SK-N-SH (cell line): Measurements from ENCODE around the gene TBL1Y. TPM values are rescaled to one million over a fixed set of nuclear protein-coding genes. Genes with fewer than 3 reads are reported as not detected.

Source experiments
- CTCF ChIA-PET: fragments of 300-600, 350-600 bp; formaldehyde crosslinking; extraction: SDS; loops from one replicate; lab custom pipeline; 2021; lab: Yijun Ruan, JAX
- POLR2A ChIA-PET: fragments of 350-600 bp; sonication (Branson Sonifier 250); formaldehyde crosslinking; extraction: SDS; loops from one replicate; lab custom pipeline; 2020; ENCODE audit warnings: antibody characterized with exemption, inconsistent platforms; lab: Yijun Ruan, JAX
- DNase-seq: peaks from one replicate; pipeline ENCODE4 v3.0.0; 2012
- H2AFZ ChIP-seq: fragments of 200-600 bp; sonication (generic); 2 replicates; pipeline ENCODE4 v1.8.1; 2016; ENCODE audit warnings: antibody characterized with exemption, mild to moderate bottlenecking, low read depth
- H3F3A ChIP-seq: fragments of 200-600 bp; sonication (generic); replicated peaks from 2 replicates; pipeline ENCODE3; 2016; ENCODE audit warnings: antibody characterized with exemption, mild to moderate bottlenecking; ENCODE audit not compliant: insufficient read depth
- H3K27ac ChIP-seq, 2 experiments: fragments of 200-500 bp in 1 of 2; fragments of 200-600 bp in 1 of 2; sonication (Bioruptor generic) in 1 of 2; sonication (generic), shearing (Covaris generic) in 1 of 2; 2 replicates each; pipeline versions ENCODE4 v1.5.1 to v1.6.1; 2014 to 2016; ENCODE audit warnings: low read depth in 2 of 2, inconsistent platforms in 1 of 2, low read length in 1 of 2, mild to moderate bottlenecking in 1 of 2, mixed read lengths in 1 of 2
- H3K27me3 ChIP-seq: fragments of 200-600 bp; sonication (generic), shearing (Covaris generic); 2 replicates; pipeline ENCODE4 v1.6.1; 2016; ENCODE audit warnings: mixed run types; ENCODE audit not compliant: insufficient read depth
- H3K36me3 ChIP-seq, 2 experiments: fragments of 200-500 bp in 1 of 2; fragments of 200-600 bp in 1 of 2; sonication (Bioruptor generic) in 1 of 2; sonication (generic) in 1 of 2; replicated peaks in 1 of 2; 2 replicates each; pipeline versions ENCODE3 to v1.5.1; 2014 to 2016; ENCODE audit warnings: low read length in 1 of 2, mild to moderate bottlenecking in 1 of 2; ENCODE audit not compliant: insufficient read depth in 2 of 2, control insufficient read depth in 1 of 2
- H3K4me1 ChIP-seq, 2 experiments: fragments of 200-500 bp in 1 of 2; fragments of 200-600 bp in 1 of 2; sonication (Bioruptor generic) in 1 of 2; sonication (generic), shearing (Covaris generic) in 1 of 2; 2 replicates each; pipeline versions ENCODE4 v1.5.1 to v1.6.1; 2014 to 2016; ENCODE audit warnings: low read depth in 1 of 2, low read length in 1 of 2, mixed run types in 1 of 2; ENCODE audit not compliant: insufficient read depth in 2 of 2, control insufficient read depth in 1 of 2
- H3K4me2 ChIP-seq: fragments of 200-600 bp; sonication (generic), shearing (Covaris generic); 2 replicates; pipeline ENCODE4 v1.6.1; 2017; ENCODE audit warnings: mixed run types
- H3K4me3 ChIP-seq, 2 experiments: fragments of 200-500 bp in 1 of 2; fragments of 200-600 bp in 1 of 2; sonication (Bioruptor generic) in 1 of 2; sonication (generic), shearing (Covaris generic) in 1 of 2; 2 replicates each; pipeline versions ENCODE4 v1.5.1 to v1.8.1; 2014 to 2016; ENCODE audit warnings: low read depth in 2 of 2, inconsistent platforms in 1 of 2, low read length in 1 of 2, mild to moderate bottlenecking in 1 of 2, mixed read lengths in 1 of 2, moderate library complexity in 1 of 2
- H3K79me2 ChIP-seq: fragments of 200-600 bp; sonication (generic); 2 replicates; pipeline ENCODE4 v1.8.1; 2017; ENCODE audit warnings: mild to moderate bottlenecking; ENCODE audit not compliant: insufficient read depth
- H3K9ac ChIP-seq: fragments of 200-600 bp; sonication (generic); 2 replicates; pipeline ENCODE4 v1.6.1; 2017; ENCODE audit warnings: mixed run types
- H3K9me2 ChIP-seq: fragments of 200-600 bp; sonication (generic); 2 replicates; pipeline ENCODE4 v1.6.1; 2017; ENCODE audit warnings: mixed run types
- H3K9me3 ChIP-seq: fragments of 200-600 bp; sonication (generic); 2 replicates; pipeline ENCODE4 v1.6.1; 2017; ENCODE audit warnings: mixed run types, mild to moderate bottlenecking, moderate library complexity
- H4K20me1 ChIP-seq: fragments of 200-600 bp; sonication (generic); 2 replicates; pipeline ENCODE4 v1.6.1; 2017; ENCODE audit warnings: mild to moderate bottlenecking, mixed run types; ENCODE audit not compliant: insufficient read depth
- CHD2 ChIP-seq: fragments of 150-350 bp; IDR thresholded peaks from 2 replicates; pipeline ENCODE4 v1.6.1; 2018; ENCODE audit warnings: low read length; ENCODE audit not compliant: partially characterized antibody
- ELF1 ChIP-seq: IDR thresholded peaks from 2 replicates; pipeline ENCODE4 v1.4.0; 2012
- EP300 ChIP-seq, 2 experiments: IDR thresholded peaks; 2 replicates each; pipeline versions ENCODE4 v1.4.0 to v1.6.1; 2012; ENCODE audit warnings: borderline replicate concordance in 1 of 2, low read depth in 1 of 2, low read length in 1 of 2
- EZH2phosphoT487 ChIP-seq: fragments of 200-600 bp; sonication (generic); IDR thresholded peaks from 2 replicates; pipeline ENCODE4 v1.6.1; 2017; ENCODE audit warnings: low read depth, mixed run types, mild to moderate bottlenecking, antibody characterized with exemption, moderate library complexity, borderline replicate concordance
- FOSL2 ChIP-seq: IDR thresholded peaks from 2 replicates; pipeline ENCODE4 v1.4.0; 2012; ENCODE audit warnings: low read depth, mild to moderate bottlenecking, moderate library complexity, borderline replicate concordance
- FOXM1 ChIP-seq: IDR thresholded peaks from 2 replicates; pipeline ENCODE4 v1.4.0; 2012; ENCODE audit warnings: low read depth, mild to moderate bottlenecking
- GABPA ChIP-seq: IDR thresholded peaks from 2 replicates; pipeline ENCODE4 v1.4.0; 2012; ENCODE audit warnings: low read depth, mild to moderate bottlenecking
- IRF3 ChIP-seq: fragments of 150-350 bp; IDR thresholded peaks from 2 replicates; pipeline ENCODE4 v1.6.1; 2016; ENCODE audit warnings: mild to moderate bottlenecking, low read depth, low read length
- MEF2A ChIP-seq: IDR thresholded peaks from 2 replicates; pipeline ENCODE4 v1.4.0; 2012; ENCODE audit warnings: low read depth, borderline replicate concordance
- MXI1 ChIP-seq: IDR thresholded peaks from 2 replicates; pipeline ENCODE4 v1.6.1; 2012; ENCODE audit warnings: mild to moderate bottlenecking, low read depth, low read length, improper control_type of control experiment
- NFIC ChIP-seq: IDR thresholded peaks from 2 replicates; pipeline ENCODE4 v1.4.0; 2012; ENCODE audit warnings: borderline replicate concordance
- RAD21 ChIP-seq: IDR thresholded peaks from 2 replicates; pipeline ENCODE4 v1.6.1; 2012; ENCODE audit warnings: mild to moderate bottlenecking, low read length
- REST ChIP-seq: IDR thresholded peaks from 2 replicates; pipeline ENCODE4 v1.6.1; 2012; ENCODE audit warnings: mild to moderate bottlenecking, low read depth, low read length, moderate library complexity
- RFX5 ChIP-seq: IDR thresholded peaks from 2 replicates; pipeline ENCODE4 v1.6.1; 2012; ENCODE audit warnings: mild to moderate bottlenecking, improper control_type of control experiment, low read length
- SIN3A ChIP-seq: IDR thresholded peaks from 2 replicates; pipeline ENCODE4 v1.6.1; 2012; ENCODE audit warnings: low read depth, mild to moderate bottlenecking, low read length, moderate library complexity, borderline replicate concordance
- TAF1 ChIP-seq: IDR thresholded peaks from 2 replicates; pipeline ENCODE4 v1.6.1; 2012; ENCODE audit warnings: low read depth, mild to moderate bottlenecking, low read length, moderate library complexity, borderline replicate concordance
- TCF12 ChIP-seq: IDR thresholded peaks from 2 replicates; pipeline ENCODE4 v1.4.0; 2012
- TEAD4 ChIP-seq: IDR thresholded peaks from 2 replicates; pipeline ENCODE4 v1.4.0; 2012; ENCODE audit warnings: mild to moderate bottlenecking, borderline replicate concordance; ENCODE audit not compliant: insufficient read depth
- WGBS: methylation state at CpG from one replicate; pipeline ENCODE4 v1.1.6; 2017; ENCODE audit warnings: low lambda C conversion rate; 5-methylcytosine and 5-hydroxymethylcytosine counted together
- polyA plus RNA-seq, 3 experiments: library from polyadenylated mRNA; depleted of rRNA; stranded (reverse); fragments of >200 nt; gene quantifications; 2 replicates each; pipeline ENCODE4 v1.2.3, GENCODE V29; 2012
- TF ChIP-seq, protein P1 (sequence below): fragments of 200-600 bp; sonication (generic); IDR thresholded peaks from 2 replicates; pipeline ENCODE4 v1.6.1; 2017; ENCODE audit warnings: antibody characterized with exemption, mild to moderate bottlenecking, moderate library complexity
- TF ChIP-seq, protein P2 (sequence below): fragments of 150-350 bp; IDR thresholded peaks from 2 replicates; pipeline ENCODE4 v1.6.1; 2017; ENCODE audit warnings: antibody characterized with exemption, low read length, low read depth, borderline replicate concordance

Gene TBL1Y
- polyA plus RNA-seq, 1 of the 3 experiments (the other 2 are of a cell fraction) = not detected

DNA sequence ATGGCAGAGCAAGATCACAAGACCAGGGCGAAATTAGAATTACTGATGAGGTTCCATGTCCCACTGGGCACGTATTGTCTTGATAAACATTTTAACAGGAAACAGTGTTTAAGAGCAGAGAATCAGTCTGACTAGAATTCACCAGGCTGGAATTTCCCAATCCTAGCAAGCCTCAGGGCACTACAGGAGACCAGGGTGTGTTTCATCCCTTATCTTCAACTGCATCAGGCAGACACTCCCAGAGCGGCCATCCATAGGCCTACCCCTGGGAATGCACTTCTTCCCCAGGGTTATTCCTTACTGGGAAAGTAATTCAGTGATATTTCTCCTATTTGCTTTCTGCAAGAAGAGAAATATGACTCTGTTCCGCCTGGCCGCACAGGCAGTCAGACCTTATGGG lies 205.4 kb downstream of the TBL1Y start:
- POLR2A ChIA-PET = no interaction called here
- Histone ChIP-seq H3K4me1 (no peaks in the 10 kb centered on the region), H4K20me1 (no peaks in the 10 kb centered on the region), H3K27ac (no peak overlapping the region), H3K4me2 (no peak overlapping the region), H3K36me3 (no peaks in the 10 kb centered on the region), H3K79me2 (no peaks in the 10 kb centered on the region), H3K9me2 (no peaks in the 10 kb centered on the region), H3K4me3 (no peak overlapping the region), H3K27me3 (no peaks in the 10 kb centered on the region), H3F3A (no peaks in the 10 kb centered on the region), H3K9me3 (no peaks in the 10 kb centered on the region), H2AFZ (no peak overlapping the region), H3K9ac (no peak overlapping the region)
- no peak for DNase-seq
- WGBS = no CpG with 5 or more reads among the region's 5 CpGs
- TF ChIP-seq, protein P1, sequence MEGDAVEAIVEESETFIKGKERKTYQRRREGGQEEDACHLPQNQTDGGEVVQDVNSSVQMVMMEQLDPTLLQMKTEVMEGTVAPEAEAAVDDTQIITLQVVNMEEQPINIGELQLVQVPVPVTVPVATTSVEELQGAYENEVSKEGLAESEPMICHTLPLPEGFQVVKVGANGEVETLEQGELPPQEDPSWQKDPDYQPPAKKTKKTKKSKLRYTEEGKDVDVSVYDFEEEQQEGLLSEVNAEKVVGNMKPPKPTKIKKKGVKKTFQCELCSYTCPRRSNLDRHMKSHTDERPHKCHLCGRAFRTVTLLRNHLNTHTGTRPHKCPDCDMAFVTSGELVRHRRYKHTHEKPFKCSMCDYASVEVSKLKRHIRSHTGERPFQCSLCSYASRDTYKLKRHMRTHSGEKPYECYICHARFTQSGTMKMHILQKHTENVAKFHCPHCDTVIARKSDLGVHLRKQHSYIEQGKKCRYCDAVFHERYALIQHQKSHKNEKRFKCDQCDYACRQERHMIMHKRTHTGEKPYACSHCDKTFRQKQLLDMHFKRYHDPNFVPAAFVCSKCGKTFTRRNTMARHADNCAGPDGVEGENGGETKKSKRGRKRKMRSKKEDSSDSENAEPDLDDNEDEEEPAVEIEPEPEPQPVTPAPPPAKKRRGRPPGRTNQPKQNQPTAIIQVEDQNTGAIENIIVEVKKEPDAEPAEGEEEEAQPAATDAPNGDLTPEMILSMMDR = no peak
- TF ChIP-seq RAD21 (no peak), IRF3 (no peak), MXI1 (no peak), TCF12 (no peak), TAF1 (no peak), EP300 (IDR thresholded peaks at IDR 0.05; ENCODE audit: borderline replicate concordance in 1 of 2, low read depth in 1 of 2, low read length in 1 of 2) (no peak)
- CTCF ChIA-PET = no interaction called here

- H3K4me2 ChIP-seq = no peak overlapping the region
- H3K79me2 ChIP-seq = no peaks in the 10 kb centered on the region
- H3K27ac ChIP-seq = no peak overlapping the region
- POLR2A ChIA-PET = no interaction called here
- H3K27me3 ChIP-seq = no peaks in the 10 kb centered on the region
- H3F3A ChIP-seq = no peaks in the 10 kb centered on the region
- WGBS = no CpG with 5 or more reads among the region's 4 CpGs
- H2AFZ ChIP-seq = no peak overlapping the region
- no peak for DNase-seq
- H3K9ac ChIP-seq = no peak overlapping the region
- TF ChIP-seq TEAD4 (no peak), RFX5 (no peak), CHD2 (no peak), MXI1 (no peak), TCF12 (no peak), FOXM1 (no peak), NFIC (no peak), TAF1 (no peak), GABPA (no peak), EZH2phosphoT487 (no peak), SIN3A (no peak), MEF2A (no peak), ELF1 (no peak), REST (no peak), FOSL2 (no peak)
- TF ChIP-seq, protein P2, sequence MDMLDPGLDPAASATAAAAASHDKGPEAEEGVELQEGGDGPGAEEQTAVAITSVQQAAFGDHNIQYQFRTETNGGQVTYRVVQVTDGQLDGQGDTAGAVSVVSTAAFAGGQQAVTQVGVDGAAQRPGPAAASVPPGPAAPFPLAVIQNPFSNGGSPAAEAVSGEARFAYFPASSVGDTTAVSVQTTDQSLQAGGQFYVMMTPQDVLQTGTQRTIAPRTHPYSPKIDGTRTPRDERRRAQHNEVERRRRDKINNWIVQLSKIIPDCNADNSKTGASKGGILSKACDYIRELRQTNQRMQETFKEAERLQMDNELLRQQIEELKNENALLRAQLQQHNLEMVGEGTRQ = no peak
- H3K4me1 ChIP-seq = no peaks in the 10 kb centered on the region
- H3K4me3 ChIP-seq = no peak overlapping the region
- no peaks in the 10 kb centered on the region for H3K36me3 ChIP-seq
- H3K9me2 ChIP-seq = no peaks in the 10 kb centered on the region
- H3K9me3 ChIP-seq = no peaks in the 10 kb centered on the region
- no peaks in the 10 kb centered on the region for H4K20me1 ChIP-seq
- CTCF ChIA-PET = no interaction called here
These were observed 211.7 kb downstream of the TBL1Y start for GRCh38 chrY:7122202-7122601.
